GM19452 (cell line): ENCODE data around the gene UVRAG.
"Not testable (repeated sequence)": the region's sequence is repeated elsewhere in the genome, so short reads cannot be mapped to it uniquely, and the experiment has no call there.

Source experiments
- ATAC-seq: cut with Tn5 transposase; IDR thresholded peaks from one replicate; pipeline ENCODE4 v1.9.1; 2021; ENCODE audit not compliant: unreplicated experiment

Gene UVRAG

DNA sequence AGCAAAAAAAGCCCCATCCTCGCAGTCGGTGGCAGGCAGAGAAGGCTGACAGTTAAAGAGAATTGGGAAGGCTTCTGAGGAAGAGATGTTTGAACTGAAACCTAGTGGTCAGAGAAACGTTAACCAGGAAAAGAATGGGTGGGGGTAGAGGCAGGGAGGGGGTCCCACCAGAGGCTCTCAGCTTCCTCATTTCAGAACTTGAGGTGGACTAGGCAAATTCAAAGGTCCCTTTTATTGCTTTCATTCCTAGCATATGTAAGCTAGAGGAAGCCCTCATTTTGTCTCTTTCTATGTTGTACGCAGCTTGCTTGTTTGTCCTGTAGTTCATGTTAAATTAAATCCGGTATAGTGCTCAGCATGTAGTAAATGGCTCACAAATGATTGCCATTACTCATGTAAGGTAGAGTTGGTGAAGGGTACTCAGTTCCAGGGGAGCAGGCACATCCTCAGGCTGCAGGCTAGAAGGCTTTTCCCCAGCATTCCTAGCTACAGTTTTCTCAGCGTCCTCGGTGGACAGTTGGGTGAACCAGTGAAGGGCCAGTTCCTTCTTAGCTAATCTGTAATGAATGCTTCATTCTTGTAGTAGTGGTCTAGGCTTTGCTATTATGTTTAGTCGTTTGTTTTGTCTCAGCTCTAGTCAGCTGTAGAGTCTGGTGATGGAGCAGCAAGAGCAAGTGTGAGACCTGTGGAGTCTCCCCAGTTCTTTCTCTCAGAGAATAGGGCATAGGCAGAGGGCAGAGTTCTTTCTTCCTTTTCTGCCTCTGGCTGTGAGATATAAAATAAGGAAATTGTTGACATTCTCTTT, 58.6 kb downstream of the UVRAG start:
- ATAC-seq, result peak; percentile 73

DNA sequence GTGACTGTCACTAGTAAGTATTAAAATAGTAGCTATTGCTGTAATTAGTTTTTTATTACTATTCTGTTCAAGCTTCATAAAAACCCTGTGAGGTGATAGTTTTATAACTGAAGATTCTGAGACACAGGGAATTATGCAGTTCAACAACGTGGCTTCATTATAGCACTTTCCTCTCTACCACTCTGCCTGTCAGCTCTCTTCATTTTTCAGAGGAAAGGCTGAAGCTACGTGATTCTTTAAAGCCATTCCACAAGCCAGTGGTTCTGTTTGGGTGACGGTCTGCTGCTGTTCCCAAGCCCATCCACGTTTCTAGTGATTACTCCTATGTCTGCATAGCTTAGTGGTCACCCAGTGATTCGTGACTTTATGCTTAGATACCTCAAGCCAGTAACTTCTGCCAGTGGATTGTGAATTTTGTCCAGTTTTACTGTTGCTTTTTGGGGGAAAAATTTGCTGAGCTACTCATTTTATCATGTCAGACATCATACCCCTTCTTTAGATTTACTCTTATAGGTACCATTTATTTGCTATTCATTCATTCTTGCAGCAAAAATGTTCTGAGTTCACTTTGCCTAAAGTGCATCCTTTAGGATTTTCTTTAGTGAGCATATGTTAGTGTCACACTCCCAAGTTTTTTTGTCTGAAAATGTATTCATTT, 59.8 kb downstream of the UVRAG start:
- ATAC-seq, result no peak

GRCh38 chr11:75877327-75877726, 62.3 kb downstream of the UVRAG start:
- not testable (repeated sequence) for ATAC-seq

DNA sequence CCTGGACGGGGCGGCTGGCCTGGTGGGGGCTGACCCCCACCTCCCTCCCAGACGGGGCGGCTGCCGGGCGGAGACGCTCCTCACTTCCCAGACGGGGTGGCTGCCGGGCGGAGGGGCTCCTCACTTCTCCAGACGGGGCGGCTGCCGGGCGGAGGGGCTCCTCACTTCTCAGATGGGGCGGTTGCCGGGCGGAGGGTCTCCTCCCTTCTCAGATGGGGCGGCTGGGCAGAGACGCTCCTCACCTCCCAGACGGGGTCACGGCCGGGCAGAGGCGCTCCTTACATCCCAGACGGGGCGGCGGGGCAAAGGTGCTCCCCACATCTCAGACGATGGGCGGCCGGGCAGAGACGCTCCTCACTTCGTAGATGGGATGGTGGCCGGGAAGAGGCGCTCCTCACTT, 62.9 kb downstream of the UVRAG start:
- ATAC-seq, result not testable (repeated sequence)

GRCh38 chr11:75878933-75879332, 63.9 kb downstream of the UVRAG start:
- no peak for ATAC-seq

DNA sequence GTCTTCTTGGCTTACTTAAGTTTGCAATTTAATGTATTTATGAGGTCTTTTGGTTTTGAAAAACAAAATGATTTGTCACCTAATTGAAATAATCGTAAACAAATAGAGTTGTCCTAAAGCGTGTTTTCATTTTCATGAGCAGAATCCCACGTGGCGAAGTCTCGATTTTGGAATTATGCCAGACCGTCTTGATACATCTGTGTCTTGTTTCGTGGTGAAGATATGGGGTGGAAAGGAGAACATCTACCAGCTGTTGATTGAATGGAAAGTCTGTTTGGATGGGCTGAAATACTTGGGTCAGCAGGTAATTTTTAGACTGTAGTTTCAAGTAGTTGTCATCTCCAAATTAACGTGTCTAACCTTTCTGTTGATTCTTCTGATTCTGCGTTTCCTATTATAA, 64.7 kb downstream of the UVRAG start:
- no peak for ATAC-seq

DNA sequence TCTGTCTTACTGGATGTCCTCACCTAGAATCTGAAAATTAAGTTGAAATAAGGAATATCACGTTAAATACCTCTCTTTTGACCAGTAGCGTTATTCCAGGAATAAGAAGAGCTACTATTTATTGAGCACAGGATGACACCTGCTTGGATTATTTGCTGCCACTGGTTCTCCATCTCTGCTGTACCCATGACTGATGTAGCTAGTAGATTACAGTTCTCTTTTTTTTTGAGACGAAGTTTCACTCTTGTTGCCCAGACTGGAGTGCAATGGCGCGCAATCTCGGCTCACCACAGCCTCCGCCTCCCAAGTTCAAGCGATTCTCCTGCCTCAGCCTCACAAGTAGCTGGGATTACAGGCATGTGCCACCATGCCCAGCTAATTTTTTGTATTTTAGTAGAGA, 65.3 kb downstream of the UVRAG start:
- ATAC-seq, result not testable (repeated sequence)

- no peak for ATAC-seq
These were observed 69.3 kb downstream of the UVRAG start for GRCh38 chr11:75884321-75884720.

DNA sequence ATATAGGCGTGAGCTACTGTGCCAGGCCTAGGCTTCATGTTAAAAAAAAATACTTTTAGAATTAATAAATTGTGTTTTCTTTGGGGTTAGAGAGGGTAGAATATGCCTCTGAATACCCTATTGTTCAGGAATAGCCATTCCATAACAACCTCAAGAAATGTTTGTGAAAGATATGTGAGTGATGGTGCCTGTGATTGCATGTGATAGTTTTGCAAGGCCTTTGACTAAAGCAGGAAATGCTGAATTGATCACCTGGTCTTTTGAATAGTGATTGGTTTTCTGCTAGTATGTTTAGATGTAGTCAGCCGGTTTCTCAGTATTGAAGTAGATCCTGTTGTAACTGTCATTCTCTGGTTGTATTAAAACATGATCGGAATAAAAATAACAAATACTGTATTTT, 73.4 kb downstream of the UVRAG start:
- ATAC-seq, result no peak

DNA sequence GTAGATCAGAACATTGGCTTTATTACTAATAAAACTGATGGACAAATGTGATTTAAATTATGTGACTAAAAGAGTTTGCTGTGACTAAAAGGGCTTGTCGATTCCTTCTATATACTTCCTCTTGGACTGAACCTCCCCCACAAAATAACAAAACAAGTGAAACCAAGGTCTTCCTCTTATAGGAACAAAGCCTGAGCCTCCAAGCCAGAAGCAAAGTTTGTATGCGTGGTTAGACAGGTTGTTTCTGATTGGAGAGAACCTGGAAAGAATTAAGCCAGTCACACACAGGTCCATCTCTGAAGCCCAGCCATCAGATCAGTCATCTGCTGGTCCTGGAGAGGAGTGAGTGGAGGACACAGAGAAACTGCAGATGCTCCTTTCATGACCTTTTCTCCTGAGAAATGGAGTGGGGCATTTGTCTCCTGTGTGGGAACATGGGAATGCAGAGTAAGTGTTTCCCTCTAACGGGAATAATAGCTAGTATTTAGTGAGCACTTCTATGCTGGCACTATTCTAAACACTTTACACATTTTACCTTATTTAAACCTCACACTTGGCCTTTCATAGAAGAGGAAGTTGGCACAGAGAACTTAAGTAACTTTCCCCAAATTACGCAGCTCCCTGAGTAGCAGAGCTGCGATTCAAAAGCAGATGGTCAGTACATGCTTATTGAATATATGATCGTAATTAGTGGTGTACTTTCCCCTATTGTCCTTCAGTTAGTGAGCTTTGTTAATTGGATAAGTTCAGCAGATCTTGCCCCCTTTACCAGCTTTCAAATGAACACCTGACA, 77.1 kb downstream of the UVRAG start:
- ATAC-seq, result no peak

DNA sequence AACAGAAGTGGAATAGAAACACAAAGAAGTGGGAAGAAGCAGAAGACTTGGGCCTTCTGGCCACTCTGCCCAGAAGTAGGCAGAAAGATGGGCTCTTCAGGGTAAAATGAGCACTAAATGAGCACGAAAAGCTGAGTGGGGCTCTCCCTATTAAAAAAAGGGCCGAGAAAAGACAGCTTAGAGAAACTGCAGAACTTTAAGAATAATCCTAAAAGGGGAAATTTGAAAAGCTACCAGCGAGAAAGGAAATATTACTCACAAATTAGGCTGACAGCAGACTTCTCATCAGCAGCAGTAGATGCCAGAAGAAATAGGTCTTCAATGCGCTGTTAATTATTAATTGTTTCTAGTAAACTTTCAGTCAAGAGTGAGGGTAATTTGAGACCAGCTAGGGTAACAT, 78.2 kb downstream of the UVRAG start:
- ATAC-seq, result no peak

GRCh38 chr11:75894036-75894585, 79.1 kb downstream of the UVRAG start:
- no peak for ATAC-seq

DNA sequence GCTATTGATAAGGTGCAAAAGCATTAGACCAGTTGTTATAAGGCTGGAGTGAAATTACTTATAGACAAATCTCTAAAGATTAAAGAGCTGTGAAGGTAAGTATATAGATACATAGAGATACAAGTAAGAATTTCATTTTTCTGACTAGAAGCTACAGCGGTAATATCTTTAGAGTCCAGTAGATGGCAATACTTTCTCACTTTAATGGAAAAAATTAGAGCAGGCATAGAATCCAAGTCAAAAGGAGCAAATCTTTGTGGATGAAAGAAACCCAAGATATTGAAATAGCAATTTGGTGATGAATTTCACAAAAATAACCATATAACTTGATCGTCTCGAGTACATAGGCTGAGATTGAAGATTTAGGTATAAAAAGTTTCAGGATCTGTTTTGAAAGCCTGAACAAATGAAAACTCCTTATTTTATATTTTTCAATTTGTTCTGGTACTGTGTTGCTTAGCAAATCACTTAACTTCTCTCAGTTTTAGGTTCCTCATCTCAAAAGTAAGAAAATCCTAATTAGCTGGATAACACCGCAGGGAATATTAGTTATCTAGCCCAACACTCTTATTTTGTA, 81.9 kb downstream of the UVRAG start:
- no peak for ATAC-seq

GRCh38 chr11:75898871-75899270, 83.9 kb downstream of the UVRAG start:
- ATAC-seq, result no peak

DNA sequence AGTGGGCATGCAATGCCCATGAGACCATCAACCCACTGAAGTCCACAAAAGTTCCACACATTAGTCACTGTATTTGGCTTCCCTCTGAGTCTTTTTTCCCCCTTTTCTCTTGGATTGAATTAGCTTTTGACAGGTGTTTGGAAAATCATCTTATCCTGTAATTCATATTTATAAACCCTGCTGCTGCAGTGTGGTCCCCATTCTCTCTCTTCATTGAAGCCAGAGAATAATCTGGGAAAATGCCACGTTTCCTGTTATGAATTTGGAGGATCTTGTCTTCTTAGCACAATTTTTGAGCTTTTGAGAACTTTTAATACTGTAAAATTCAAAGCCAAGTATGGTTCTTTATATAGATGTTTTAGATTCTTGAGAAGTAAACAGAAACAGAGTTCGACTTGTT, 84.8 kb downstream of the UVRAG start:
- ATAC-seq, result no peak

DNA sequence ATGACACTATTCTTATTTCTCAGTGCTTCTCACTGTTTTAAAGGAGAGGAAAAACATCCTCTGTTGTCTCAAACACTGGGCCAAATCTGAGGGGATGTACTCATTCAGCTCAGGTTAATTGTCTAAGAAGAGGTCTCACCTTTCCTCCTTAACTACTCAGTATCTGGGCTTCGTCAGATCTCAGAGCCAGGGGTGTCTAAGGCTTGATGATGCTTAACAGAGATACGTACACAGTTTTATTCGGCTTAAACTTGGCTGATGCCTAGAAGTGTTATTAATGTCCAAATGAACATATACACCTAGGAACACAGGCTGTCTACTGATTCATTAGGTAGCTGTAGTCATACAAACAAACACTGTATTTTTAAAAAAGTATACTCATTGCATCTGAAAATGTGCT, 85.8 kb downstream of the UVRAG start:
- no peak for ATAC-seq

DNA sequence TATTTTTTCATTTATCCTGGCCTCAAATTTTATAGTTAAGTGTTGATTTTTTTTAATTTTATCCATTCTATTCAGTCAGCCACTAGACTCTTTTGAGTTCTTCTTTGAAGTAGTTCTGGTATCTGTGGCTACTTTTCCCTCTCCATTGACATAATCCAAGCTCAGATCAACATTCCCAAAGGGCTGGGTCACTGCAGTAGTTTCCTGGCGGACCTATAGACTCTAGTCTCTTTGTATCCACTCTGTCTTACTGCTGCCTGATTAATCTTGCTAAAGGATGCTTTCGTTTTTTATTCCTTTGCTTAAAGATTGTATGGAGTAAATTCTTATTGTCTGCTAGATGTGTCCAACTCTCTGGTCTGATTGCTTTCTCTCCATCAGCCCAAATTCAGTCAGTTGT, 87.6 kb downstream of the UVRAG start:
- ATAC-seq, result no peak

DNA sequence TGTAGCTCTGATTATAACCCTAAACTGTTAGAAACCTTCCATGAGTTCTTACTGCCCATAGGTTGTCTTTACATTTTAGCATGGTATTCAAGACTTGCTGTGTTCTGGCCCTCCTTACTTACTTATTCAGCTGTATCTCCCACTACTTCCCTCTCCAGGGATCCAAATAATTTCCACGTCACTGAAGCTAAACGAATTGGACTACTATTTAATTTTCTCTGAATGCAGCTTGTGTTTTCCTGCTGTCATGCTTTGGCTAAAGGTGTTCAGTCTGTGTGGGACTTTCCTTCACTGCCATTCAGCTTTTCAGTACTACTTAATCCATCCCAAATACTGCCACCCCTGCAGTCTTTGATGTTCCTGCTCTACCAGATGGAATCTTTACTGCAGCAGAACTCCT, 88.3 kb downstream of the UVRAG start:
- ATAC-seq, result no peak

DNA sequence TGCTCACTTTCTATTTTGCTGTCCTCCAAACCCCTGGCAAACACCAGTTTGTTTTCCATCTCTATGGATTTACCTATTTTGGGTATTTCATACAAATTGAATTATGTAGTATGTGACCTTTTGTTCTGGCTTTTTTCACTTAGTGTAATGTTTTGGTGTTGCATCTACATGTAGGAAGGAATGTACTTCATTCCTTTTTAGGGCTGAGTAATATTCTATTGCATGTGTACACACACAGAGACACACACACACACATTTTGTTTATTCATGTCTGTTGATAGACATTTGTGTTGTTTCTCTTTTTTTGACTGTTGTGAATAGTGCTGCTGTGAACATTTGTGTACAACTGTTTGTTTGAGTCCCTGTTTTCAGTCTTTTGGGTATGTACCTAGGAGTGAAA, 90.4 kb downstream of the UVRAG start:
- ATAC-seq, result no peak

DNA sequence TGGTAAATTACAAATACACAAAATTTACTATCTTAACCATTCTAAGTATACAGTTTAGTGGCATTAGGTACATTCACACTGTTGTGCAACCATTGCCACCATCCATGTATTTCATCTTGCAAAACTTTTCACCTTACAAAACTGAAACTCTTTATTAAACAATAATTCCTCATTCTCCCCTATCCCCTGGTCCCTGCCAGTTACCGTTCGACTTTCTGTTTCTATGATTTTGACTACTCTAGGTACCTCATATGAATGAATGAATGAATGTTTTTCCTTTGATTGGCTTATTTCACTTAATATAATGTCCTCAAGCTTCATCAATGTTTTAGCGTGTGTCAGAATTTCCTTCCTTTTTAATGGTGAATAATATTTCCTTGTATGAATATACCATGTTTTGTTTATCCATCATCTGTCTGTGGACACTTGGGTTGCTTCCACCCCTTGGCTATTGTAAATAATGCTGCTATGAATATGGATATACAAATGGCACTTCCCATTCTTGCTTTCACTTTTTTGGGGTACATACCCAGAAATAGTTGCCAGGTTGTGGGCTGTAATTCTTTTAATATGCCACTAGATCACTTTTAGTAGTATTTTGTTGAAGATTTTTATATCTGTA, 93.0 kb downstream of the UVRAG start:
- peak; percentile 27 for ATAC-seq
